SKM-1 treated with dmso at 0.1 percent for 144 hours (cell line): ENCODE data around the gene SMG6.
"Not testable (repeated sequence)": the region's sequence is repeated elsewhere in the genome, so short reads cannot be mapped to it uniquely, and the experiment has no call there.

Experiments
- DNase-seq: peaks from one replicate; lab custom pipeline; 2025; ENCODE audit not compliant: unreplicated experiment; lab: John Stamatoyannopoulos, UW

Gene SMG6

GRCh38 chr17:2015314-2015713 is 288.3 kb downstream of the SMG6 start:
- DNase-seq: no peak

DNA sequence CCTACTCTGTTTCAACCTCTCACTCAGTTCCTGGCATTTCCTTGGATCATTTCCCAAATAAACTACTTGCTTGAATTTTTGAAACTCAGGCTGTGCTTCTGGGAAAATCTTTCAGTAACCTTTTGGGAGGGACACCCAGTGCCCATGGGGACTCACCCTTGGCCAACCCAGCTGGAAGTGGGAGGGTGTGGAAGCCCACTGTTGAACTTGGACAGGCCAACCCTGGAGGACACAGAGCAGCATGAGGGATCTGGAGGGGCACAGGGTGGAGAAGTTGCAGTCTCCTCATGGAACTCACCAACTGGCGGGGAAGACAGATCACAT is 289.6 kb downstream of the SMG6 start:
- DNase-seq: no peak

DNA sequence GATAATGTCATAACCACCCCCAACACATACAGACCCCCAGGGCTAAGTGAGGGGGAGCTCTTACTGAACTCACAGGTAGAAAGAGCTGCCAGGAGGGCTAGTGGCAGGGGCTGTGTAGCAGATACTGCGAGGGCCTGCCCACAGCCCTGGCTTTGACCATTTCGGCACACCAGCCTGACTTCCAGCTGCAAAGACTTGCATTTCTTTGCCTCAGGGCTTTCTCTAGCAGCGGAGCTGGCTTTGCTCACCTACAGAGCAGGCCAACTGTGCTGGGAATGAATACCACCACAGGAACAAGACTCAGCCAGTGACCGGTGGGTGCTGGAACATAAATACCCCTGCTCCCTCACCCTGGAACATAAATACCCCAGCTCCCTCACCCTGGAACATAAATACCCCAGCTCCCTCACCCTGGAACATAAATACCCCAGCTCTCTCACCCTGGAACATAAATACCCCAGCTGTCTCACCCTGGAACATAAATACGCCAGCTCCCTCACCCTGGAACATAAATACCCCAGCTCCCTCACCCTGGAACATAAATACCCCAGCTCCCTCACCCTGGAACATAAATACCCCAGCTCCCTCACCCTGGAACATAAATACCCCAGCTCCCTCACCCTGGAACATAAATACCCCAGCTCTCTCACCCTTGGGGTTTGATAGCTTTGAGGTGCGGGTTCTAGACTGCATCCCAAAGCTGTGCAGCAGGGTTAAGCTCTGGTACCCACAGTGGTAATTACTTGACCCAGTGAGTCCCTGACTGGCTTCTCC is 290.2 kb downstream of the SMG6 start:
- DNase-seq: not testable (repeated sequence)

DNA sequence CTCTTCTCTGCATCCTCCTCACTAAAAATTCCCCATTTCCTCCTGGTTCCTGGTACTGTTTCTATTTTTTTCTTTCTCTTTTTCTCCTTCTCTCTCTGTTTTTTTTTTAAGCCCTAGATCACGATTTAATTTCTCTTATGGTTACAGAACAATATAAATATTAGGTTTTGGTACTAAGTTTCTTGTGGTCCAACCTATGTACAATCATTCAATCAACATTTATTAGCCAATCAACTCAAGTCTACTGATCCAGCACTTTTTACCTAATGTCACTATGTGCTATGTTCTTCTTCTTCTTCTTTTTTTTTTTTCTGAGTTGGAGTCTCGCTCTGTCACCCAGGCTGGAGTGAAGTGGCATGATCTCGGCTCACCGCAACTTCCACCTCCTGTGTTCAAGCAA is 291.1 kb downstream of the SMG6 start:
- DNase-seq: no peak

- DNase-seq: no peak
Observed at GRCh38 chr17:2011411-2012371, 291.9 kb downstream of the SMG6 start.
